Bronchial epithelial cell (primary cell): ENCODE measurements around the gene LYPD6B. TPM values are rescaled to one million over a fixed set of nuclear protein-coding genes. Genes with fewer than 3 reads are reported as not detected.

ENCODE experiments used
- DNase-seq: peaks from one replicate; pipeline ENCODE4 v3.0.0-alpha.2; 2010; ENCODE audit warnings: low read depth
- FAIRE-seq: peaks from 2 replicates; lab custom pipeline; 2011; peaks lifted over from hg19 to GRCh38; lab: Jason Lieb, UNC
- H3K27me3 ChIP-seq: 2 replicates; pipeline ENCODE4 v1.5.1; 2011; ENCODE audit warnings: low read length; ENCODE audit not compliant: control insufficient read depth, insufficient read depth
- H3K36me3 ChIP-seq: 2 replicates; pipeline ENCODE4 v1.5.1; 2011; ENCODE audit warnings: low read length; ENCODE audit not compliant: control insufficient read depth, insufficient read depth
- H3K4me3 ChIP-seq: 2 replicates; pipeline ENCODE4 v1.5.1; 2011; ENCODE audit warnings: mild to moderate bottlenecking, low read depth, low read length, control low read depth
- total RNA-seq: library from RNA; depleted of rRNA; stranded (reverse); fragments of >200 nt; gene quantifications from 2 replicates; pipeline ENCODE4 v1.2.1, GENCODE V29; 2014
- TF ChIP-seq, protein P1 (sequence below): IDR thresholded peaks from 2 replicates; pipeline ENCODE4 v1.5.1; 2011; ENCODE audit warnings: mild to moderate bottlenecking, moderate library complexity, low read length, control low read depth, inconsistent platforms; ENCODE audit not compliant: insufficient read depth, severe bottlenecking

The LYPD6B gene
- total RNA-seq, 1 donor from 2014 or later, result 14.7 TPM

DNA sequence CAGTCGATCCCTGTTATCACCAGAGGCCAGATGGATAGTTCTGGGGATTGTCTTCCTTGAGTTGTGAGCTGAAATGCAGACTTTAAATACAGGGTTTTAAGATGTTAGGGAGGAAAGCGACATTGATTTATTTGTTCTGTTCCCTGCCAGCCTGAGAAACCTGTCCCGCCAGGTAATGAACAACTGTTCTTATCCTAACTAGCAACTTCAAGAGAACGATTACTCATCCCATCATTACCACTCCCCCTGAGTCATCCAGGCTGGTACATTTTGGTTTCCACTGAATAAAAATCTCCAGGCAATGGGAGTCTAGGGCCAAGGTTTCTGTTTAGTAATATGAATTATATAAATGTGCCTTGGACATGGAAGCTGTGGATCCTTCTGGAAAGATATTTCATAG is 131.2 kb downstream of the LYPD6B start:
- Histone ChIP-seq H3K36me3 (no peaks in the 10 kb centered on the region), H3K27me3 (no peaks in the 10 kb centered on the region), H3K4me3 (no peak overlapping the region)
- TF ChIP-seq, protein P1, sequence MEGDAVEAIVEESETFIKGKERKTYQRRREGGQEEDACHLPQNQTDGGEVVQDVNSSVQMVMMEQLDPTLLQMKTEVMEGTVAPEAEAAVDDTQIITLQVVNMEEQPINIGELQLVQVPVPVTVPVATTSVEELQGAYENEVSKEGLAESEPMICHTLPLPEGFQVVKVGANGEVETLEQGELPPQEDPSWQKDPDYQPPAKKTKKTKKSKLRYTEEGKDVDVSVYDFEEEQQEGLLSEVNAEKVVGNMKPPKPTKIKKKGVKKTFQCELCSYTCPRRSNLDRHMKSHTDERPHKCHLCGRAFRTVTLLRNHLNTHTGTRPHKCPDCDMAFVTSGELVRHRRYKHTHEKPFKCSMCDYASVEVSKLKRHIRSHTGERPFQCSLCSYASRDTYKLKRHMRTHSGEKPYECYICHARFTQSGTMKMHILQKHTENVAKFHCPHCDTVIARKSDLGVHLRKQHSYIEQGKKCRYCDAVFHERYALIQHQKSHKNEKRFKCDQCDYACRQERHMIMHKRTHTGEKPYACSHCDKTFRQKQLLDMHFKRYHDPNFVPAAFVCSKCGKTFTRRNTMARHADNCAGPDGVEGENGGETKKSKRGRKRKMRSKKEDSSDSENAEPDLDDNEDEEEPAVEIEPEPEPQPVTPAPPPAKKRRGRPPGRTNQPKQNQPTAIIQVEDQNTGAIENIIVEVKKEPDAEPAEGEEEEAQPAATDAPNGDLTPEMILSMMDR, result no peak
- FAIRE-seq (no peak), DNase-seq (peak; percentile 94)

DNA sequence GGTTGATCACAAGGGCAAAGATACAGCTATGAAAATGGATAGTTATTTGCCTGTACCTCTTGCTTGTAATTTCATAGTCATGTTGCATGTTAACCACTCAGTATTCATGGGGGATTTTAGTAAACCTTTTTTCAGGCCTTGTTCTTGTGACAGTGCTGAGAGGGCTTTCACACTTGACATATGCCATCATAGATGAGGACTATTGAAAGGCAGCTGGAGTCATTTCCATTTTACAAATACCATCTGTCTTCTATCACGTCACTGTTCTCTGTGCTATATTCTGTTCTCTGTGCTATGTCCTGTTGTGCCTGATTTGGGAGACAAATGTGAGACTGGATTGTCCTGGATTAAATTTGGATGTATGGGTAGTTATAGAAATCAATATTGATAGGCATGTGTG is 131.7 kb downstream of the LYPD6B start:
- Histone ChIP-seq H3K36me3 (no peaks in the 10 kb centered on the region), H3K4me3 (no peak overlapping the region), H3K27me3 (no peaks in the 10 kb centered on the region)
- FAIRE-seq (no peak), DNase-seq (no peak)
- TF ChIP-seq, protein P1, result no peak

DNA sequence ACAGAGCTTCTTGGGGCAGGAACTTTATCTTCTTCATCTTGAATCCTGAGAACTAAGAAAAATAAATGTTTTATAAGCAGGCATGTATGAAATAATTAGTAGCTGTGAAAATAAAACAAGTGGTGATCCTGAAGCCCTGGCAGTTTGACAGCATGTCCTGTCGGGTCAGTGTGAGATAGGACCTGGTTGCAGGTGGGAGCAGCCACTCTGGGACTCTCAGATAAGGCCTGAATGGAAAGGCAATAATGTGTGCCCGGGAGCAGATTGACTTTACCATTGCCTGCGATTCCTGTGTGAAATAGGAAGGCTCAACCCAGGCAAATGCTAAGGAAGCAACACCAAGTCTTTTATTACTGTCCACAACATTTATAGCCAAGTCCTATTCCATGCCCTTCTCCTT is 132.4 kb downstream of the LYPD6B start:
- Histone ChIP-seq H3K27me3 (no peaks in the 10 kb centered on the region), H3K4me3 (no peak overlapping the region), H3K36me3 (no peaks in the 10 kb centered on the region)
- FAIRE-seq (no peak), DNase-seq (no peak)
- TF ChIP-seq, protein P1, result no peak

GRCh38 chr2:149173220-149173619 is 134.7 kb downstream of the LYPD6B start:
- FAIRE-seq (no peak), DNase-seq (no peak)
- TF ChIP-seq, protein P1, result no peak
- no peaks in the 10 kb centered on the region for H3K27me3 ChIP-seq
- no peaks in the 10 kb centered on the region for H3K36me3 ChIP-seq
- no peak overlapping the region for H3K4me3 ChIP-seq

DNA sequence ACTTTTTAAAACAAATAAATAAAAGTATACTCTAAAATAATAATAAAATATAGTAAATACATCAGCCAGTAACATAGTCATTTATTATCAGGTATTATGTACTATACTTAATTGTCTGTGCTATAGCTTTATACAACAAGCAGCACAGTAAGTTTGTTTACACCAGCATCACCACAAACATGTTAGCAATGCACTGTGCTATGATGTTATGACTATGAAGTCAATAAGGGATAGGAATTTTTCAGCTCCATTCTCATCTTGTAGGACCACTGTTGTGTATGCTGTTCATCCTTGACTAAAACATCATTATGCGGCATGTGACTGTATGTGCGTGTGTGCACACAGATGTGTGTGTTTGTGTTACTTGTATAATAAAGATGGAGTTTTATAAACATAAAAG is 137.5 kb downstream of the LYPD6B start:
- no peak for DNase-seq

GRCh38 chr2:149178612-149179011 is 140.1 kb downstream of the LYPD6B start:
- TF ChIP-seq, protein P1, result no peak
- FAIRE-seq, result no peak
- H3K27me3 ChIP-seq, result no peaks in the 10 kb centered on the region
- no peaks in the 10 kb centered on the region for H3K36me3 ChIP-seq
- H3K4me3 ChIP-seq, result no peak overlapping the region
- no peak for DNase-seq

More for the DNA sequence above, 137.5 kb downstream of the LYPD6B start:
- Histone ChIP-seq H3K27me3 (no peaks in the 10 kb centered on the region), H3K36me3 (no peaks in the 10 kb centered on the region), H3K4me3 (no peak overlapping the region)
- TF ChIP-seq, protein P1, result no peak
- no peak for FAIRE-seq
